ENCODE data around the gene LPIN1. TPM values are rescaled to one million over a fixed set of nuclear protein-coding genes. Genes with fewer than 3 reads are reported as not detected.

LPIN1 gene
- total RNA-seq, 3 donors from 2014 or later = 78.6 to 106 (median 82.6) TPM

DNA sequence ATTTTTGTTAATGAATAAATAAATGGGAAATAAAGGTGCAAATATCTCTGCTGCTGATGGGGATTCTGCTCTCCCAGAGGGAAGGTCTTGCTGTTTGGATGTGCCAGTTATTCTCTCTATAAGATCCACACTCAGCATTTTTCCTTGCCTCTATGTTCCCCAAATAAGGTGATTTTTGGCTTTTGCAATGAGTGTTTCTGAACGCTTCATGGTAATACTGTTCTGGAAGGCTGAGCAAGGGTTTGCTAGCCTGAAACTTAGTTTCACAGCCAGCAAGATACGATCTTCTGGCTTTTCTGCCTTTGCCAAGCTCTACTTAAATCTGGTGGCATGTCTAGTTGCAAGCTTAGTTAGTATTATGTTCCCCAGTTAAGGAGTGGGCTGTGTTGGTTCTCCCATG is 114.6 kb downstream of the LPIN1 start:
- Histone ChIP-seq H3K27me3 (no peaks in the 10 kb centered on the region), H3K36me3 (no peaks in the 10 kb centered on the region), H3K4me1 (no peaks in the 10 kb centered on the region), H3K9me3 (peaks cover 0 to 12% of the 10 kb centered on the region in 2 donors), H3K27ac (no peak overlapping the region), H3K4me3 (no peak overlapping the region)
- intact Hi-C loops (cut with DNase I; ENCODE audit: low total_unique reads) = loop anchor here (5.0 kb wide), 1 partner anchor 1071 kb away; no protein-coding TSS in a partner anchor
- no peak for DNase-seq (ENCODE audit: low spot score in 2 of 2)
- TF ChIP-seq, protein P1, sequence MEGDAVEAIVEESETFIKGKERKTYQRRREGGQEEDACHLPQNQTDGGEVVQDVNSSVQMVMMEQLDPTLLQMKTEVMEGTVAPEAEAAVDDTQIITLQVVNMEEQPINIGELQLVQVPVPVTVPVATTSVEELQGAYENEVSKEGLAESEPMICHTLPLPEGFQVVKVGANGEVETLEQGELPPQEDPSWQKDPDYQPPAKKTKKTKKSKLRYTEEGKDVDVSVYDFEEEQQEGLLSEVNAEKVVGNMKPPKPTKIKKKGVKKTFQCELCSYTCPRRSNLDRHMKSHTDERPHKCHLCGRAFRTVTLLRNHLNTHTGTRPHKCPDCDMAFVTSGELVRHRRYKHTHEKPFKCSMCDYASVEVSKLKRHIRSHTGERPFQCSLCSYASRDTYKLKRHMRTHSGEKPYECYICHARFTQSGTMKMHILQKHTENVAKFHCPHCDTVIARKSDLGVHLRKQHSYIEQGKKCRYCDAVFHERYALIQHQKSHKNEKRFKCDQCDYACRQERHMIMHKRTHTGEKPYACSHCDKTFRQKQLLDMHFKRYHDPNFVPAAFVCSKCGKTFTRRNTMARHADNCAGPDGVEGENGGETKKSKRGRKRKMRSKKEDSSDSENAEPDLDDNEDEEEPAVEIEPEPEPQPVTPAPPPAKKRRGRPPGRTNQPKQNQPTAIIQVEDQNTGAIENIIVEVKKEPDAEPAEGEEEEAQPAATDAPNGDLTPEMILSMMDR (IDR thresholded peaks at IDR 0.05) = no peak
- TF ChIP-seq POLR2AphosphoS5 (IDR thresholded peaks at IDR 0.05) = no peak
- TF ChIP-seq POLR2A (IDR thresholded peaks at IDR 0.05) = no peak

- peaks cover 0 to 12% of the 10 kb centered on the region in 2 donors for H3K9me3 ChIP-seq
- no peak overlapping the region for H3K27ac ChIP-seq
- DNase-seq (ENCODE audit: low spot score in 2 of 2) = no peak
- TF ChIP-seq POLR2A (IDR thresholded peaks at IDR 0.05) = no peak
- TF ChIP-seq, protein P1 (IDR thresholded peaks at IDR 0.05) = no peak
- no peak for TF ChIP-seq POLR2AphosphoS5 (IDR thresholded peaks at IDR 0.05)
- no peaks in the 10 kb centered on the region for H3K27me3 ChIP-seq
- intact Hi-C loops (cut with DNase I; ENCODE audit: low total_unique reads) = loop anchor here (5.0 kb wide), 1 partner anchor 1070 kb away; no protein-coding TSS in a partner anchor
- no peaks in the 10 kb centered on the region for H3K36me3 ChIP-seq
- H3K4me3 ChIP-seq = no peak overlapping the region
- H3K4me1 ChIP-seq = no peaks in the 10 kb centered on the region
Measured at GRCh38 chr2:11862049-11862448, 115.6 kb downstream of the LPIN1 start.

DNA sequence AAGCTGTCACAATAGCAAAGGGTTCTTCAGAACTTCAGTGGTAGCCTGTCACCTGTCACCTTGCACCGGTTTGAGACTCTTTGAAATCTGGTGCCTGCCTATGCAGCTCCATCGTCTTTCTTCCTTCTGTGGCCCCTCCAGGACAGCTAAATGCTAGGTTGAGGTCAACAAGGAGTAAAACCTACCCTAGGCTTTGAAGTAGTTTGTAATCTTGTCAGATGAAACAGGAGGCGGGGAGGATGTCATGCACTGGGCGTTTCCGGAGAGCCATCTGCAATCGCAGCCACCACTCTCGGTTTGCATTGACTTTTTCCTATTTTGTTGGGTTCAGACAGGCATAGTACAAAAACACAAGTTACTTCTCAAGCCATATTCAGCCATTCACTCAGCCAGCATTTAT is 116.7 kb downstream of the LPIN1 start:
- H3K27ac ChIP-seq = peak overlapping the region in 1 of 2 donors; percentile 52
- TF ChIP-seq POLR2A (IDR thresholded peaks at IDR 0.05) (no peak), POLR2AphosphoS5 (IDR thresholded peaks at IDR 0.05) (no peak)
- H3K4me3 ChIP-seq = no peak overlapping the region

GRCh38 chr2:11863513-11864328 is 117.3 kb downstream of the LPIN1 start:
- Histone ChIP-seq H3K36me3 (no peaks in the 10 kb centered on the region), H3K27ac (peak overlapping the region; percentile 46 to 52), H3K4me3 (peak overlapping the region in 1 of 3 donors; percentile 10), H3K27me3 (no peaks in the 10 kb centered on the region), H3K4me1 (no peaks in the 10 kb centered on the region), H3K9me3 (peaks cover 0 to 3% of the 10 kb centered on the region in 2 donors)
- intact Hi-C loops (cut with DNase I; ENCODE audit: low total_unique reads) = loop anchor here (5.0 kb wide), 1 partner anchor 1069 kb away; no protein-coding TSS in a partner anchor
- TF ChIP-seq POLR2AphosphoS5 (IDR thresholded peaks at IDR 0.05) (peak; percentile 48 to 75 (median 58)), POLR2A (IDR thresholded peaks at IDR 0.05) (no peak)
- TF ChIP-seq, protein P1 (IDR thresholded peaks at IDR 0.05) = peak; percentile 82 to 95 (median 95)
- DNase-seq (ENCODE audit: low spot score in 2 of 2) = peak; percentile 80 to 81

More for the DNA sequence above, 116.7 kb downstream of the LPIN1 start:
- Histone ChIP-seq H3K9me3 (peaks cover 0 to 9% of the 10 kb centered on the region in 2 donors), H3K36me3 (no peaks in the 10 kb centered on the region), H3K27me3 (no peaks in the 10 kb centered on the region), H3K4me1 (no peaks in the 10 kb centered on the region)
- DNase-seq (ENCODE audit: low spot score in 2 of 2) = no peak
- intact Hi-C loops (cut with DNase I; ENCODE audit: low total_unique reads) = loop anchor here (5.0 kb wide), 1 partner anchor 1069 kb away; no protein-coding TSS in a partner anchor

DNA sequence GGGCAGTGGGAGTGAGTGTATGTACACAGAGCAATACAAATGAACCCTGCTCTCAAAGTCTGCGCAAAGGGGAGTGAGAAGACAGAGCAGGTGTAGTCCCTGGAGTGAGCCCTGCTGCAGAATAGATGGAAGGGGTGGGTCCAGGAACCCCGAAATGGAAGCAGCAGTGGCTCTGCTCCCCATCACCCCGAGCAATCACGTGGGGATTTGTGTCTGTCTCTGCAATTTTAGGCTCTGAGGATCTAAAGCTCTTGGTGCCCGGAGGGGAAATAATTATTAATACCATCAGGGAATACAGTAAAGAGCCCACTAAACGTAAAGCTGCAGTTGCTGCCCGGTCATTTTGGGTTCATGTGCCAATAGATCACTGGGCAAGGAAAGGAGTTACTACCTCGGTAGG is 118.3 kb downstream of the LPIN1 start:
- Histone ChIP-seq H3K27ac (no peak overlapping the region), H3K27me3 (no peaks in the 10 kb centered on the region), H3K36me3 (no peaks in the 10 kb centered on the region), H3K4me3 (no peak overlapping the region), H3K9me3 (no peaks in the 10 kb centered on the region), H3K4me1 (no peaks in the 10 kb centered on the region)
- no peak for DNase-seq (ENCODE audit: low spot score in 2 of 2)
- intact Hi-C loops (cut with DNase I; ENCODE audit: low total_unique reads) = loop anchor here (5.0 kb wide), 1 partner anchor 1068 kb away; no protein-coding TSS in a partner anchor
- TF ChIP-seq, protein P1 (IDR thresholded peaks at IDR 0.05) = no peak
- TF ChIP-seq POLR2A (IDR thresholded peaks at IDR 0.05) = no peak
- no peak for TF ChIP-seq POLR2AphosphoS5 (IDR thresholded peaks at IDR 0.05)

All from breast epithelium (tissue), 4 donors.